Fibroblast of skin of right quadriceps (primary cell): ENCODE measurements around the gene MLH3.
"Not testable (repeated sequence)": the region's sequence is repeated elsewhere in the genome, so short reads cannot be mapped to it uniquely, and the experiment has no call there.

ENCODE experiments used
- DNase-seq: peaks from one replicate; pipeline ENCODE4 v3.0.0-alpha.2; 2013

The MLH3 gene

GRCh38 chr14:75023108-75023507 lies 28.2 kb downstream of the MLH3 start:
- DNase-seq, result no peak

DNA sequence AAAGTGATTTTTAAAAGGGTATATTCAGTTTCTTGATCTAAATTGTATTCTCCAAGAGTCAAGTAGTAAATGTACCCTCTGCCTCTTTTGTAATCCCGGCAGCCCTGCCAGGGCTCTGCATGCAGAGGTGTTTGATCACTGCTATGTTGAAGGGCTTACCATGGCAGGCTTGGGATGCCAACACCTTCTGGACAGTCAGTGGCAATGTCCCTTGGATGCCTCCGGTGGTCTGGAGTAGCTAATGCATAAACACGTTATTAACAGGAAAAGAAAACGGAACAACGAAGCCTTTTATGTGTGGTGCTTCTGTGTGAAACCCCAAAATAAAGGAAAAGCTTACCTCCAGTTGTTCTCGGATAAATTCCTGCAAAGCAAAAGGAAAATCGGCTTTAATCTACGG lies 28.6 kb downstream of the MLH3 start:
- DNase-seq, result no peak

DNA sequence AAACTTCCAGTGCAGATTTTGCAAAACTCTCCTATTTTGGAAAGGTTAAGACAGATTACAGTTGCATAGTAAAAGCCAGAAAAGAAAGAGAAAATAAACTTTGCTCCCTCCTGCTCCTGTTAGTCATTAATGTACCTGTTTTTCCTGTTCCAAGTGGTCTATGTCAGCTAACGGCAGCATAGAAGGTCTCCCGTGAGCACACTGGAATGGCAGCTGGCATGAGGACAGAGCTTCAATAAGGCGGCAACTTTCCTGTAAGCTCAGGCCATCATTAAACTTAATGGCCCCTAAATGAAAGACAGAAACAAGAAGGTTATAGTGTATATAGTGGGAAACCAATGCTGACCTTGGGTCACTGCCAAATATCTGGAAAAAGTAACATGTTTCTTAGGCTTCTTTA lies 32.6 kb downstream of the MLH3 start:
- no peak for DNase-seq

- DNase-seq, result no peak
Observed at GRCh38 chr14:75016815-75017214, 34.5 kb downstream of the MLH3 start.

- DNase-seq, result no peak
Observed at GRCh38 chr14:75015496-75015895, 35.8 kb downstream of the MLH3 start.

DNA sequence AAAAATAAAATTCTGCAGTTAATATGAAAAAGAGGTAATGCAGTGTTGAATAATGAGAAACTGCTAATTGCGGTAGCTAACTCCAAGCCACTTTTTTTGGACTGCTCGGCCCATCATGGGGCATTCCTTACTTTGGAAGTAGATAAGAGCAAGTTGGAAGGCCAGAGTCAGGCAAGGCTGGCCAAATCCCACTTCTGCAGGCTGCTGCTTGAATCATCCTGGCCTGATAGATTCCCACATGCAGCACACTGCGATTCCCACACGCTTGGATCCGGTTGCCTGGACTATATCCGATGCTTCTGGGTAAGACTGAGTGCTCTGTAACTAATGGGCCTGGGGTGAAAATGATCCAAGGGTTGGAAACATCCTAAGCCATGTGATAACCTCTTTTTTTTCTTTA lies 38.0 kb downstream of the MLH3 start:
- DNase-seq, result no peak

- peak; percentile 69 for DNase-seq
Observed at GRCh38 chr14:75011356-75011994, 39.8 kb downstream of the MLH3 start.

GRCh38 chr14:75010472-75011093 lies 40.7 kb downstream of the MLH3 start:
- DNase-seq, result no peak

DNA sequence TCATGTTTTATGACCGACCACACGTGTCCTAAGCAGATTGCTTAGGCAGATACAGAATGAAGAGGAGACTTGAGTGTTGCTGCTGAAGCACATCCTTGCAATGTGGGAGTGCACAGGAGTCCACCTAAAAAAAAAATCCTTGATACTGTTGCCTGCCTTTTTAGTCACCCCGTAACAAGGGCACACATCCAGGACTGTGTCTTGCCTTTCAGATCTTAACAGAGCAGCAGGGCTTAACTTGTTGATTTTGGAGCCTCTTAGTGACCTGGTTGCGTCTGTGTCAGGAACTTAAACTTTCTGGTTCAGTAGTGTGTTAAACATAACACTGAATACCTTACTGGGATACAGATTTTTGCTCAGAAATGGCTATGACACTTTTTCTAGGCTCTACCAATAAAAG lies 42.1 kb downstream of the MLH3 start:
- DNase-seq, result no peak

DNA sequence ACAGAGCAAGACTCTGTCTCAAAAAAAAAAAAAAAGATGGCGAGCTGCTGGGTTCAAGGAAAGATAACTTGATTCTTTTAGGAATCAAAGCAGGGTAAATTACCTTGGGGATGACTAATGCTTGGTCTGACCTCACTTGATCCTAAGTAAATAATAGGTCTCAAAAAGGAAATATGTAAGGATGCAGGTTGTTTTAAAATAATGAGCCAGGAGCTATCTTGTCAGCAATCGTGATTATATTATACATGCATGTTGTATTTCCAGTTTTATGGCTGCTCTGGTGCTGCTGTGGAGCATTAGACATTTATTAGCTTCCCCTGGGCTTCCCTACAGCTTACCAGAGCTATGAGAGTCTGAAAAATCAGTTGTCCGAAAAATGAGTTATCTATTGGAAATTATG lies 45.9 kb downstream of the MLH3 start:
- DNase-seq, result no peak

GRCh38 chr14:75003250-75004027 lies 47.8 kb downstream of the MLH3 start:
- DNase-seq, result no peak

GRCh38 chr14:75002392-75003249 lies 48.6 kb downstream of the MLH3 start, which contains the start of gene EIF2B2:
Gene EIF2B2 (plus strand): TSS chr14:75002921. CDS start chr14:75002991, 70 bp downstream.
- DNase-seq, result peak; percentile 96

DNA sequence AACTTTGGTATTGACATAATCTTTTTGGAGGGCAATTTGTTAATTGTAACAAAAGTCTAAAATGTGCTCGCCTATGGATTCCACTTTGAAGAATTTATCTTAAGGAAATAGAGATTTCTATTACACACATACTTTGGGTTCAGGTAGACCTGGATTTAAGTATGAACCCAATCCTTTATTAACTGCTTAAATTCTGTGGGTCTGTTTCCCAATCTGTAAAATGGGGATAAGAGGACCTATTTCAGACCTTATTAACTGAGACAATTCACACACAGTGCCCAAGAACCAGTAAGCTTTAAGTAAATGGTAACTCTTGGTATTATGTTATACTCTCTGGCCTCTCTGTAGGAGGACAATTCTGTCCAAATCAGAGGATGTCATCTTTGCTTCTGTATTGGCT lies 49.4 kb downstream of the MLH3 start:
- DNase-seq, result no peak

DNA sequence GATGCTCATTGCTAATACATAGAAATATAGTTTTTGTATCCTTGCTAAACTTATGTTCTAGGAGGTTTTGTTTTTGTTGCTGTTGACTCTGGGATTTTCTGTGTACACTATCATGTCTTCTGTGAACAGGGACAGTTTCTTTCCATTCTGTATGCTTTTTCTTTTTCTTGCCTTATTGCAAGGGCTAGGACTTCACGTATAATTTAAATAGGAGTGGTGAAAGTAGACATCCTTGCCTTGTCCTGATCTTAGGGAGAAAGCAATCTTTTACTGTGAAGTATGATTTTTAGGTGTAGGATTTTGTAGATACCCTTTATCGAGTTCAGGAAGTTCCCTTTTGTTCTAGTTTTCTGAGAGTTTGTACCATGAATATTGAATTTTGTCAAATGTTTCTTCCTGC lies 50.0 kb downstream of the MLH3 start:
- no peak for DNase-seq

DNA sequence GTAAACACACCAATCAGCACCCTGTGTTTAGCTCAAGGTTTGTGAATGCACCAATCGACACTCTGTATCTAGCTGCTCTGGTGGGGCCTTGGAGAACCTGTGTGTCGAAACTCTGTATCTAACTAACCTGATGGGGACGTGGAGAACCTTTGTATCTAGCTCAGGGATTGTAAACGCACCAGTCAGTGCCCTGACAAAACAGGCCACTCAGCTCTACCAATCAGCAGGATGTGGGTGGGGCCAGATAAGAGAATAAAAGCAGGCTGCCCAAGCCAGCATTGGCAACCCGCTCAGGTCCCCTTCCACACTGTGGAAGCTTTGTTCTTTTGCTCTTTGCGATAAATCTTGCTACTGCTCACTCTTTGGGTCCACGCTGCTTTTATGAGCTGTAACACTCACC lies 55.5 kb downstream of the MLH3 start:
- not testable (repeated sequence) for DNase-seq

- not testable (repeated sequence) for DNase-seq
Observed at GRCh38 chr14:74994182-74994581, 57.1 kb downstream of the MLH3 start.

- no peak for DNase-seq
Observed at GRCh38 chr14:74988993-74989392, 62.3 kb downstream of the MLH3 start.

GRCh38 chr14:74988131-74988530 lies 63.1 kb downstream of the MLH3 start:
- DNase-seq, result peak; percentile 34

- DNase-seq, result no peak
Observed at GRCh38 chr14:74985806-74986205, 65.5 kb downstream of the MLH3 start.

DNA sequence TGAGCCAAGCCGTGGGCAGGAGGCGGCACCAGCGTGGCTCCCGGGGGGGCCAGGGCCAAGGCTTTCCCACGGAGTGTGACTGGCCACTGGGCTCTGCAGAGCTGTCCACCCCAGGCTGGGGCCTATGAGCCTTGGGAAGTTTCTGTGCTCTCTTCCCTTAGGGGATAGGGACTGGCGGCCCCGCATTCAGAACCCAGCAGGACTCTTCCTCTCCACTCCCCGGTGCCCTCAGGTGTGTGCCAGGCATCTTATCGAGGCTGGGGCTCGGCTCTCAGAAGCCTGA lies 66.3 kb downstream of the MLH3 start:
- no peak for DNase-seq

GRCh38 chr14:74984236-74985027 lies 66.8 kb downstream of the MLH3 start:
- DNase-seq, result no peak

DNA sequence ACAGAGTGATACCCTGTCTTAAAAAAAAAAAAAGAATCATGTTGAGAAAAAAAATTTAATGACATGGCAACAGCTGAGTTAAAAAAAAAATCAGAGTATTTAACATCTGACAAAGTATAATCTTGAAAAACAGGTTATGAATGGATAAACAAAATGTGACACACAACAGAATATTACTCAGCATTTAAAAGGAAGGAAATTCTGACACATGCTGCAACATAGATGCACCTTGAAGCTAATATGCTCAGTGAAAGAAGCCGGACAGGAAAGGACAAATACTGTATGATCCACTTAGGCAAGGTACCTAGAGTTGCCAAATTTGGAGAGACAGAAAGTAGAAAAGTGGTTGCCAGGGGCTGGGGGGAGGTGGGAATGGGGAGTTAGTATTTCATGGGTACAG lies 67.9 kb downstream of the MLH3 start:
- no peak for DNase-seq

GRCh38 chr14:74982661-74983060 lies 68.6 kb downstream of the MLH3 start:
- DNase-seq, result no peak
